Lung (tissue), 12 donors: ENCODE results near the gene CHST9. TPM values are rescaled to one million over a fixed set of nuclear protein-coding genes. Genes with fewer than 3 reads are reported as not detected.

Experiments used
- ATAC-seq: fragments of 200-7000 bp; cut with Tn5 transposase; one replicate; pipeline ENCODE4 v1.9.1; 2020; ENCODE audit warnings: moderate number of reproducible peaks; ENCODE audit not compliant: insufficient read depth, low FRiP score
- DNase-seq, 3 donors: peaks; one replicate each; pipeline ENCODE4 v3.0.0-alpha.2; 2013 to 2017
- H3K27ac ChIP-seq, 2 donors: one replicate each; pipeline ENCODE4 v1.5.1; 2013; ENCODE audit warnings: mild to moderate bottlenecking in 2 of 2, moderate library complexity in 2 of 2, control low read depth in 1 of 2, inconsistent platforms in 1 of 2, low read depth in 1 of 2, low read length in 1 of 2
- H3K27me3 ChIP-seq, 3 donors: one replicate each; pipeline ENCODE4 v1.5.1; 2013; ENCODE audit warnings: low read length in 2 of 3; ENCODE audit not compliant: control insufficient read depth in 3 of 3, insufficient read depth in 3 of 3
- H3K36me3 ChIP-seq, 4 donors: one replicate each; pipeline ENCODE4 v1.5.1; 2013; ENCODE audit warnings: low read length in 4 of 4, mild to moderate bottlenecking in 1 of 4, moderate library complexity in 1 of 4; ENCODE audit not compliant: control insufficient read depth in 4 of 4, insufficient read depth in 4 of 4
- H3K4me1 ChIP-seq, 5 donors: one replicate each; pipeline ENCODE4 v1.5.1; 2013; ENCODE audit warnings: low read length in 5 of 5, mild to moderate bottlenecking in 2 of 5, moderate library complexity in 1 of 5; ENCODE audit not compliant: control insufficient read depth in 5 of 5, insufficient read depth in 5 of 5
- H3K4me3 ChIP-seq: one replicate; pipeline ENCODE4 v1.5.1; 2013; ENCODE audit warnings: mild to moderate bottlenecking, control low read depth, moderate library complexity
- H3K9ac ChIP-seq, 2 donors: one replicate each; pipeline ENCODE4 v1.5.1; 2013; ENCODE audit warnings: low read length in 2 of 2, control low read depth in 1 of 2; ENCODE audit not compliant: insufficient read depth in 1 of 2
- H3K9me3 ChIP-seq, 4 donors: one replicate each; pipeline ENCODE4 v1.5.1; 2013; ENCODE audit warnings: low read length in 3 of 4, mild to moderate bottlenecking in 1 of 4, moderate library complexity in 1 of 4; ENCODE audit not compliant: control insufficient read depth in 4 of 4, insufficient read depth in 3 of 4
- WGBS, 2 donors: extraction: QIAGEN DNeasy Blood & Tissue Kit; methylation state at CpG; one replicate each; pipeline ENCODE4 v1.1.7; 2013; 5-methylcytosine and 5-hydroxymethylcytosine counted together
- polyA plus RNA-seq, 2 donors: library from polyadenylated mRNA; stranded (reverse); fragments of 200-250 nt; gene quantifications; one replicate each; pipeline ENCODE4 v1.2.1, GENCODE V29; 2013
- total RNA-seq, 2 donors: library from RNA; depleted of rRNA in 1 of 2; stranded (reverse); fragments of >200 nt in 1 of 2; gene quantifications; one replicate each; pipeline ENCODE4 v1.2.1, GENCODE V29; 2014 to 2021
- TF ChIP-seq, protein P1 (sequence below): IDR thresholded peaks from 2 replicates; pipeline ENCODE4 v1.5.1; 2012; ENCODE audit warnings: mild to moderate bottlenecking; ENCODE audit errors: control extremely low read depth, extremely low read depth
- donor health status: control.
- donor health status: control.
- donor health status: Bipolar disorder and iron deficiency.
- donor health status: healthy.
- donor health status: DM: yes; HTN: yes; CAD: no.

The CHST9 gene
- total and polyA plus RNA-seq, 4 donors: 2.9 to 19.6 (median 9.8) TPM

- Histone ChIP-seq H3K36me3 (no peaks in the 10 kb centered on the region), H3K27ac (no peak overlapping the region), H3K9me3 (no peaks in the 10 kb centered on the region), H3K9ac (no peak overlapping the region), H3K4me1 (no peaks in the 10 kb centered on the region), H3K4me3 (no peak overlapping the region), H3K27me3 (no peaks in the 10 kb centered on the region)
- TF ChIP-seq, protein P1, sequence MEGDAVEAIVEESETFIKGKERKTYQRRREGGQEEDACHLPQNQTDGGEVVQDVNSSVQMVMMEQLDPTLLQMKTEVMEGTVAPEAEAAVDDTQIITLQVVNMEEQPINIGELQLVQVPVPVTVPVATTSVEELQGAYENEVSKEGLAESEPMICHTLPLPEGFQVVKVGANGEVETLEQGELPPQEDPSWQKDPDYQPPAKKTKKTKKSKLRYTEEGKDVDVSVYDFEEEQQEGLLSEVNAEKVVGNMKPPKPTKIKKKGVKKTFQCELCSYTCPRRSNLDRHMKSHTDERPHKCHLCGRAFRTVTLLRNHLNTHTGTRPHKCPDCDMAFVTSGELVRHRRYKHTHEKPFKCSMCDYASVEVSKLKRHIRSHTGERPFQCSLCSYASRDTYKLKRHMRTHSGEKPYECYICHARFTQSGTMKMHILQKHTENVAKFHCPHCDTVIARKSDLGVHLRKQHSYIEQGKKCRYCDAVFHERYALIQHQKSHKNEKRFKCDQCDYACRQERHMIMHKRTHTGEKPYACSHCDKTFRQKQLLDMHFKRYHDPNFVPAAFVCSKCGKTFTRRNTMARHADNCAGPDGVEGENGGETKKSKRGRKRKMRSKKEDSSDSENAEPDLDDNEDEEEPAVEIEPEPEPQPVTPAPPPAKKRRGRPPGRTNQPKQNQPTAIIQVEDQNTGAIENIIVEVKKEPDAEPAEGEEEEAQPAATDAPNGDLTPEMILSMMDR: no peak
- DNase-seq: peak in 2 of 3 donors; percentile 28 to 31
- WGBS, 2 donors: 67 to 71% methylated on average over 2 of the region's 2 CpGs
- no peak for ATAC-seq
Observed at GRCh38 chr18:27017901-27018500, 167.1 kb downstream of the CHST9 start.

DNA sequence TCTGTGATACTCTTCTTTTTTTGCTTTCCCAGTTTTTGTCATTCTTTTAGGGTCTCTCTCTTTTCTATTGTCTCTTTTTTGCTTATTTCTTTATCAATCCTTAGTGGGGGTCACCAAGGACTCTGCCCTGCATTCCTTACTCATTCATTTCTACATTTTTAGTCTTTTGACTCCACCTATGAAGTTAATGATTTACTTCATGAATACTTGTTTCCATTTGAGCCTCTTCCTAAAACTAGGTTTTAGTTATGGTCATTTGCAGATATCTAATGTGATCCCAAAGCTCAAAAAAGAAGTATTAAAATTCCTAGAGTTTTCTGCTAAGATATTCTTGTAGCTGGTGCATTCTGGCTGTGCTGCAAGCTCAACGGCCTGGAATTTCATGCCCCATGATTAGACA lies 170.3 kb downstream of the CHST9 start:
- Histone ChIP-seq H3K9me3 (no peaks in the 10 kb centered on the region), H3K9ac (no peak overlapping the region), H3K4me1 (no peaks in the 10 kb centered on the region), H3K36me3 (no peaks in the 10 kb centered on the region), H3K4me3 (no peak overlapping the region), H3K27me3 (no peaks in the 10 kb centered on the region), H3K27ac (no peak overlapping the region)
- no peak for DNase-seq
- no peak for ATAC-seq
- 52 to 78% methylated on average over 1 of the region's 1 CpG for WGBS, 2 donors
- TF ChIP-seq, protein P1: no peak

- Histone ChIP-seq H3K9me3 (no peaks in the 10 kb centered on the region), H3K27ac (no peak overlapping the region), H3K9ac (no peak overlapping the region), H3K36me3 (no peaks in the 10 kb centered on the region), H3K27me3 (peaks cover 0 to 5% (median 0%) of the 10 kb centered on the region in 3 donors), H3K4me3 (no peak overlapping the region), H3K4me1 (no peaks in the 10 kb centered on the region)
- no peak for ATAC-seq
- 89 to 93% methylated on average over 2 of the region's 2 CpGs for WGBS, 2 donors
- no peak for DNase-seq
- TF ChIP-seq, protein P1: no peak
Observed at GRCh38 chr18:27010784-27011183, 174.3 kb downstream of the CHST9 start.

DNA sequence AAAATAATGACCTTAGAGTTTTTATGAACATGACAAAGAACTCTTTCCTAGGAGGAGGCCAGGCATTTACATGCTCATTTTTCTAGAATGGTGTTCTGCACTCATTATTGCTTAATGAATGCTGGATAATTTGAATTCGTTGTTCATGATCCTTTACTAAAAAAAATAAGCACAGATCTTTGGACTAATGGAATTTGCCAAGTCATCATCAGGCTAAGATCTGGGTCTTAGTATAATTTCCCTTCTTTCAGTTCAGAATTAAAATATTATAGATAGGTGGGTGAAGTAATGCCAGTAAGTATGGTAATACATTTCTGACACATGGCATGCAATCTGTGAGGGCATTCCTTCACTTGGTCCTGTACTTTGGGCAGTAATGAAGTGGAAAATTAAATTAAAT lies 175.8 kb downstream of the CHST9 start:
- Histone ChIP-seq H3K4me3 (no peak overlapping the region), H3K27ac (no peak overlapping the region), H3K4me1 (no peaks in the 10 kb centered on the region), H3K9me3 (no peaks in the 10 kb centered on the region), H3K36me3 (no peaks in the 10 kb centered on the region), H3K9ac (no peak overlapping the region), H3K27me3 (peaks cover 0 to 5% (median 0%) of the 10 kb centered on the region in 3 donors)
- WGBS, 2 donors: 63 to 86% methylated on average over 1 of the region's 1 CpG
- ATAC-seq: no peak
- TF ChIP-seq, protein P1: no peak
- DNase-seq: no peak
